ENCODE measurements around the gene BLCAP.

DNA sequence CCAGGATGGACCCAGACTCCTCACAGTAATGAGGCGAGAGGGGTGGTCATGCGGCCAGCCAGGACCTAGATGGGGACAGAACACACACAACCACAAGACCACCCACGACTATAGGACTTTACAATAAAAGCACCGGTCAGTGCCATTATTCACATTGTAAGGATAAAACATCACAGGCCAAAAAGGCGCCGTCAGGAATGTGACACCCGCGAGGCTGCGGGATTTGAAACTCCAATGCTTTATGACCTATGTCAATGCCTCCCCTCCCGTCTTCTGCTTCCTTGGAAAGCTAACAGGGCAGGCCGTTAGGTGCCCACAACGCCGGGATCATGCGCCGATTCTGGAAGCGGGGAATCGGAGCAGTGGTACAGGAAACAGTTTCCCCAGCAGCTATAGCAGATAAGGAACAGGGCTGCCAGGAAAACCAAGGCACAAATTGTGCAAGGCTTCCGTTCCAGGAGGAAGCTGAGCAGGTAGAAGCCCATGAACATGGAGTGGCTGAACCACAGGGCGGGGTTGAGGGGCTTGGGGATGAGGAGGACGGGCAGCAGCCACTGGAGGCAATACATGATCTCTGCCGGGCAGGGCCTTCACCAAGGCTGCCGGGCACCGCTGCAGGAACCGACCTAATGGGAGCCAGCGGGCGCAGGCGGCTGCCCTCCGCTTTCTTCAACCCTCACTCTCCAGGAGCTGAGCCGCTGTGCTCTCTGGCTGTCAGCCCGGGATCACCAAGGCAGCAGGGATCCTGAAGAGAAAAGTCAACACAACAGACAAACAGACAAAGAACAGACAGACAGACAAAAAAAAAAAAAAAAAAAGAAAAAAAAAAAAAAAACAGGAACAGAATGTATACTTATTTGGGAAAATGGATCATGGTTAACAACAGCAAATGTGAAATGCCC is 8.8 kb downstream of the BLCAP start:
- TF ChIP-seq CTCF (conservative IDR thresholded peaks at IDR 0.05) (no peak), EZH2 (IDR thresholded peaks at IDR 0.05; ENCODE audit: low read depth) (no peak)

Data from PC-9 (cell line).